ENCODE data around the gene PSMC3.
A peak's percentile ranks its signal among the peaks of the same experiment; 100 is the strongest.

Gene PSMC3

GRCh38 chr11:47436726-47437125 lies 10.5 kb upstream of the PSMC3 start:
- Histone ChIP-seq H2BK5ac (ENCODE audit: low read length) (no peak overlapping the region), H3K27ac (replicated peaks; ENCODE audit: low read length) (no peak overlapping the region), H2AK5ac (ENCODE audit: low read depth, low read length) (no peak overlapping the region), H2BK120ac (ENCODE audit: low read depth, low read length) (no peak overlapping the region), H3K4me1 (ENCODE audit: control insufficient read depth in 2 of 2, insufficient read depth in 1 of 2, low read depth in 1 of 2, low read length in 2 of 2) (peaks cover 2 to 9% of the 10 kb centered on the region in 2 donors), H3K9me3 (replicated peaks in 1 of 2; ENCODE audit: control insufficient read depth in 2 of 2, insufficient read depth in 1 of 2, low read depth in 1 of 2, low read length in 2 of 2) (no peaks in the 10 kb centered on the region), H3K23ac (ENCODE audit: low read depth, low read length, poor library complexity) (no peak overlapping the region), H3K14ac (ENCODE audit: low read length) (no peak overlapping the region), H4K91ac (ENCODE audit: low read depth, low read length, poor library complexity) (no peak overlapping the region), H3K18ac (ENCODE audit: low read length) (no peak overlapping the region), H2BK12ac (ENCODE audit: low read length) (no peak overlapping the region), H4K8ac (ENCODE audit: low read depth, low read length) (no peak overlapping the region), H3K27me3 (ENCODE audit: control insufficient read depth in 3 of 3, insufficient read depth in 3 of 3, low read depth in 1 of 3, low read length in 3 of 3) (no peaks in the 10 kb centered on the region), H3K4me2 (ENCODE audit: insufficient read depth, low read length, poor library complexity, severe bottlenecking) (no peak overlapping the region), H2BK15ac (ENCODE audit: low read length) (no peak overlapping the region), H3K9ac (ENCODE audit: low read depth, low read length, poor library complexity) (no peak overlapping the region), H3K4ac (ENCODE audit: low read length) (no peak overlapping the region), H2AFZ (ENCODE audit: low read length) (no peak overlapping the region), H3K79me1 (ENCODE audit: low read depth, low read length) (no peaks in the 10 kb centered on the region), H3K4me3 (ENCODE audit: low read length in 2 of 2) (no peak overlapping the region), H3K36me3 (replicated peaks in 1 of 2; ENCODE audit: control insufficient read depth in 2 of 2, insufficient read depth in 2 of 2, low read length in 2 of 2) (no peaks in the 10 kb centered on the region)
- no peak for DNase-seq (ENCODE audit: low spot score)
- no CpG with 5 or more reads among the region's 3 CpGs for WGBS, 2 donors (ENCODE audit: extremely low coverage in 2 of 2, insufficient read length in 2 of 2, insufficient replicate concordance in 1 of 2)

GRCh38 chr11:47435687-47436086 lies 9.4 kb upstream of the PSMC3 start:
- Histone ChIP-seq H3K79me1 (ENCODE audit: low read depth, low read length) (no peaks in the 10 kb centered on the region), H3K4me1 (ENCODE audit: control insufficient read depth in 2 of 2, insufficient read depth in 1 of 2, low read depth in 1 of 2, low read length in 2 of 2) (peaks cover 2 to 9% of the 10 kb centered on the region in 2 donors), H3K27me3 (ENCODE audit: control insufficient read depth in 3 of 3, insufficient read depth in 3 of 3, low read depth in 1 of 3, low read length in 3 of 3) (no peaks in the 10 kb centered on the region), H3K23ac (ENCODE audit: low read depth, low read length, poor library complexity) (peak overlapping the region; percentile 58), H2BK120ac (ENCODE audit: low read depth, low read length) (no peak overlapping the region), H3K4ac (ENCODE audit: low read length) (no peak overlapping the region), H2AFZ (ENCODE audit: low read length) (no peak overlapping the region), H3K9ac (ENCODE audit: low read depth, low read length, poor library complexity) (no peak overlapping the region), H4K8ac (ENCODE audit: low read depth, low read length) (no peak overlapping the region), H3K9me3 (replicated peaks in 1 of 2; ENCODE audit: control insufficient read depth in 2 of 2, insufficient read depth in 1 of 2, low read depth in 1 of 2, low read length in 2 of 2) (no peaks in the 10 kb centered on the region), H3K18ac (ENCODE audit: low read length) (no peak overlapping the region), H3K27ac (replicated peaks; ENCODE audit: low read length) (no peak overlapping the region), H2BK15ac (ENCODE audit: low read length) (no peak overlapping the region), H2BK5ac (ENCODE audit: low read length) (no peak overlapping the region), H2AK5ac (ENCODE audit: low read depth, low read length) (no peak overlapping the region), H3K4me3 (ENCODE audit: low read length in 2 of 2) (no peak overlapping the region), H3K14ac (ENCODE audit: low read length) (no peak overlapping the region), H2BK12ac (ENCODE audit: low read length) (no peak overlapping the region), H3K36me3 (replicated peaks in 1 of 2; ENCODE audit: control insufficient read depth in 2 of 2, insufficient read depth in 2 of 2, low read length in 2 of 2) (no peaks in the 10 kb centered on the region), H4K91ac (ENCODE audit: low read depth, low read length, poor library complexity) (no peak overlapping the region), H3K4me2 (ENCODE audit: insufficient read depth, low read length, poor library complexity, severe bottlenecking) (no peak overlapping the region)
- no peak for DNase-seq (ENCODE audit: low spot score)
- WGBS, 2 donors (ENCODE audit: extremely low coverage in 2 of 2, insufficient read length in 2 of 2, insufficient replicate concordance in 1 of 2): no CpG with 5 or more reads among the region's 3 CpGs

GRCh38 chr11:47434011-47434786 lies 8.0 kb upstream of the PSMC3 start:
- Histone ChIP-seq H3K4me1 (ENCODE audit: control insufficient read depth in 2 of 2, insufficient read depth in 1 of 2, low read depth in 1 of 2, low read length in 2 of 2) (peaks cover 2 to 9% of the 10 kb centered on the region in 2 donors), H2BK120ac (ENCODE audit: low read depth, low read length) (no peak overlapping the region), H3K9ac (ENCODE audit: low read depth, low read length, poor library complexity) (no peak overlapping the region), H3K23ac (ENCODE audit: low read depth, low read length, poor library complexity) (no peak overlapping the region), H4K91ac (ENCODE audit: low read depth, low read length, poor library complexity) (no peak overlapping the region), H2BK15ac (ENCODE audit: low read length) (no peak overlapping the region), H3K4me2 (ENCODE audit: insufficient read depth, low read length, poor library complexity, severe bottlenecking) (no peak overlapping the region), H3K4me3 (ENCODE audit: low read length in 2 of 2) (no peak overlapping the region), H2AFZ (ENCODE audit: low read length) (peak overlapping the region; percentile 59), H3K9me3 (replicated peaks in 1 of 2; ENCODE audit: control insufficient read depth in 2 of 2, insufficient read depth in 1 of 2, low read depth in 1 of 2, low read length in 2 of 2) (no peaks in the 10 kb centered on the region), H2AK5ac (ENCODE audit: low read depth, low read length) (no peak overlapping the region), H3K4ac (ENCODE audit: low read length) (no peak overlapping the region), H3K36me3 (replicated peaks in 1 of 2; ENCODE audit: control insufficient read depth in 2 of 2, insufficient read depth in 2 of 2, low read length in 2 of 2) (no peaks in the 10 kb centered on the region), H2BK12ac (ENCODE audit: low read length) (no peak overlapping the region), H3K14ac (ENCODE audit: low read length) (no peak overlapping the region), H3K27ac (replicated peaks; ENCODE audit: low read length) (no peak overlapping the region), H3K79me1 (ENCODE audit: low read depth, low read length) (no peaks in the 10 kb centered on the region), H3K18ac (ENCODE audit: low read length) (no peak overlapping the region), H4K8ac (ENCODE audit: low read depth, low read length) (no peak overlapping the region), H2BK5ac (ENCODE audit: low read length) (no peak overlapping the region), H3K27me3 (ENCODE audit: control insufficient read depth in 3 of 3, insufficient read depth in 3 of 3, low read depth in 1 of 3, low read length in 3 of 3) (no peaks in the 10 kb centered on the region)
- DNase-seq (ENCODE audit: low spot score): no peak
- no CpG with 5 or more reads among the region's 7 CpGs for WGBS, 2 donors (ENCODE audit: extremely low coverage in 2 of 2, insufficient read length in 2 of 2, insufficient replicate concordance in 1 of 2)

- peaks cover 2 to 9% of the 10 kb centered on the region in 2 donors for H3K4me1 ChIP-seq (ENCODE audit: control insufficient read depth in 2 of 2, insufficient read depth in 1 of 2, low read depth in 1 of 2, low read length in 2 of 2)
- H3K27me3 ChIP-seq (ENCODE audit: control insufficient read depth in 3 of 3, insufficient read depth in 3 of 3, low read depth in 1 of 3, low read length in 3 of 3): no peaks in the 10 kb centered on the region
These were observed 6.9 kb upstream of the PSMC3 start for GRCh38 chr11:47433157-47433556.

More at GRCh38 chr11:47433157-47433556, 6.9 kb upstream of the PSMC3 start:
- Histone ChIP-seq H3K9ac (ENCODE audit: low read depth, low read length, poor library complexity) (no peak overlapping the region), H2BK15ac (ENCODE audit: low read length) (no peak overlapping the region), H2BK12ac (ENCODE audit: low read length) (no peak overlapping the region), H3K27ac (replicated peaks; ENCODE audit: low read length) (no peak overlapping the region), H2BK120ac (ENCODE audit: low read depth, low read length) (no peak overlapping the region), H3K9me3 (replicated peaks in 1 of 2; ENCODE audit: control insufficient read depth in 2 of 2, insufficient read depth in 1 of 2, low read depth in 1 of 2, low read length in 2 of 2) (no peaks in the 10 kb centered on the region), H3K4ac (ENCODE audit: low read length) (no peak overlapping the region), H2AFZ (ENCODE audit: low read length) (peak overlapping the region; percentile 45), H4K8ac (ENCODE audit: low read depth, low read length) (no peak overlapping the region), H3K4me3 (ENCODE audit: low read length in 2 of 2) (no peak overlapping the region), H3K18ac (ENCODE audit: low read length) (no peak overlapping the region), H2BK5ac (ENCODE audit: low read length) (no peak overlapping the region), H4K91ac (ENCODE audit: low read depth, low read length, poor library complexity) (no peak overlapping the region), H3K36me3 (replicated peaks in 1 of 2; ENCODE audit: control insufficient read depth in 2 of 2, insufficient read depth in 2 of 2, low read length in 2 of 2) (no peaks in the 10 kb centered on the region), H3K79me1 (ENCODE audit: low read depth, low read length) (no peaks in the 10 kb centered on the region), H2AK5ac (ENCODE audit: low read depth, low read length) (no peak overlapping the region), H3K23ac (ENCODE audit: low read depth, low read length, poor library complexity) (no peak overlapping the region), H3K4me2 (ENCODE audit: insufficient read depth, low read length, poor library complexity, severe bottlenecking) (no peak overlapping the region), H3K14ac (ENCODE audit: low read length) (no peak overlapping the region)
- no peak for DNase-seq (ENCODE audit: low spot score)
- WGBS, 2 donors (ENCODE audit: extremely low coverage in 2 of 2, insufficient read length in 2 of 2, insufficient replicate concordance in 1 of 2): no CpG with 5 or more reads among the region's 3 CpGs
